Astrocyte of the cerebellum (primary cell): ENCODE measurements around the gene CDH16.

ENCODE experiments used
- DNase-seq: peaks from one replicate; pipeline ENCODE4 v3.0.0-alpha.2; 2011; ENCODE audit warnings: low read depth
- H3K4me3 ChIP-seq: 2 replicates; pipeline ENCODE4 v1.5.1; 2011; ENCODE audit warnings: mild to moderate bottlenecking, low read depth, low read length, moderate library complexity
- in situ Hi-C: cut with HindIII; loops from 2 replicates; pipeline ENCODE4 v1.10.0; 2017; ENCODE audit warnings: low sequenced_read_pairs
- TF ChIP-seq, protein P1 (sequence below): IDR thresholded peaks from 2 replicates; pipeline ENCODE4 v1.5.1; 2012; ENCODE audit warnings: low read length, low read depth, moderate library complexity, mild to moderate bottlenecking; ENCODE audit errors: missing control alignments

CDH16 gene

DNA sequence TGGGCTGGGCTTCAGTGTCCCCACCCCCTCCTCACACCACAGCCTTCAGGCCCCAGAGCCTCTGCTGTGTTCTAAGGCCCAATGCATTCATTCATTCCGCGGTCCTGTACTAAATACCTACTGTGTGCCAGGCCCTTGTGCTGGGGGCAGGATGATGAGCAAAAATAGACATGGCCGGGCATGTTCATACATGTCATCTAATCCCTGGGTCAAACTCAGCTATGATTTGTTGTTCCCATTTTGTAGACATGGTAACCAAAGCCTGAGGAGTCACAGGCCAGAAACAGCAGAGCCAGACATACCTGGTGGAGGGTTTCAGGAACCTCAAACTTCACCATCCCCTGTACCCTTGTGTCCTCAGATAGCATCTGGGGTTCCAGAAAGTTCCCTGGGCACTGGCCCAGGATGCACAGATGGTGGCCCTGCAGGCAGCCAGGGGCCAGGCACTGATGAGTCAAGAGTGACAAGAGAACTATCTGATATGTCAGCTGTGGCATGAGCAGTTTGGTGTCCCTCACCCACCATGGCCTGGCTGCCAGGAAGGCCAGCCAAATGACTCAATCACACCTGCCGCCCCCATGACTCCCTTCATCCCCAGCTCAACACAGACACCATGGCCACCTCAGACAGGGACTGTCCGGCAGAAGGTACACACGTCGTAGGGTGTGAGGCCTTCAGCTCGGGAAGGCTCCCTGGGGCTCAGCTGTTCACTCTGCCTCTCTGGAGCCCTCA lies 9.4 kb upstream of the CDH16 start:
- H3K4me3 ChIP-seq, result no peak overlapping the region
- TF ChIP-seq, protein P1, sequence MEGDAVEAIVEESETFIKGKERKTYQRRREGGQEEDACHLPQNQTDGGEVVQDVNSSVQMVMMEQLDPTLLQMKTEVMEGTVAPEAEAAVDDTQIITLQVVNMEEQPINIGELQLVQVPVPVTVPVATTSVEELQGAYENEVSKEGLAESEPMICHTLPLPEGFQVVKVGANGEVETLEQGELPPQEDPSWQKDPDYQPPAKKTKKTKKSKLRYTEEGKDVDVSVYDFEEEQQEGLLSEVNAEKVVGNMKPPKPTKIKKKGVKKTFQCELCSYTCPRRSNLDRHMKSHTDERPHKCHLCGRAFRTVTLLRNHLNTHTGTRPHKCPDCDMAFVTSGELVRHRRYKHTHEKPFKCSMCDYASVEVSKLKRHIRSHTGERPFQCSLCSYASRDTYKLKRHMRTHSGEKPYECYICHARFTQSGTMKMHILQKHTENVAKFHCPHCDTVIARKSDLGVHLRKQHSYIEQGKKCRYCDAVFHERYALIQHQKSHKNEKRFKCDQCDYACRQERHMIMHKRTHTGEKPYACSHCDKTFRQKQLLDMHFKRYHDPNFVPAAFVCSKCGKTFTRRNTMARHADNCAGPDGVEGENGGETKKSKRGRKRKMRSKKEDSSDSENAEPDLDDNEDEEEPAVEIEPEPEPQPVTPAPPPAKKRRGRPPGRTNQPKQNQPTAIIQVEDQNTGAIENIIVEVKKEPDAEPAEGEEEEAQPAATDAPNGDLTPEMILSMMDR, result no peak
- no peak for DNase-seq
- in situ Hi-C loops, result no loop called here

DNA sequence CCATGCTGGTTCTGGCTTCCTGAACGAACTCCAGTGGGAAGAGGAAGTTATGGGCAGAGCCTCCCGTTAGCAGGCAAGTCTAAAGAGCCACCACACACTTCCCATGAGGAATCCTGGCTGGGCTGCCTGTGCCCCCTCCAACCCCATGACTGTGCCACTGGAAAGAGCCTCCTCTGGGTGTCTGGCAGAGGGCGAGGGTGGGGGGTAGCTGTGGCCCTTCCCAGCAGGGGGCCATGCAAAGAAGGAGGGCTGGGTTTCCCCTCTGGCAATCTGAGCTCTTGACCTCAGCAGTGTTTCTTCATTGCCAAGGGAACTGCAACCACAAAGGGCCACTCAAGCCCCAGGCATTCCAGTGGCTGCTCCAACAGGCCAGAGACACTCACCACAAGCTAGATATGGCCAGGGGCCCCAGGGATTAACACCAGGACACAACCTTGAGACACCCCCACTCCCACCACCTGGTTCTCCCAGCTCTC lies 8.3 kb upstream of the CDH16 start:
- in situ Hi-C loops, result no loop called here
- peak; percentile 79 for DNase-seq

DNA sequence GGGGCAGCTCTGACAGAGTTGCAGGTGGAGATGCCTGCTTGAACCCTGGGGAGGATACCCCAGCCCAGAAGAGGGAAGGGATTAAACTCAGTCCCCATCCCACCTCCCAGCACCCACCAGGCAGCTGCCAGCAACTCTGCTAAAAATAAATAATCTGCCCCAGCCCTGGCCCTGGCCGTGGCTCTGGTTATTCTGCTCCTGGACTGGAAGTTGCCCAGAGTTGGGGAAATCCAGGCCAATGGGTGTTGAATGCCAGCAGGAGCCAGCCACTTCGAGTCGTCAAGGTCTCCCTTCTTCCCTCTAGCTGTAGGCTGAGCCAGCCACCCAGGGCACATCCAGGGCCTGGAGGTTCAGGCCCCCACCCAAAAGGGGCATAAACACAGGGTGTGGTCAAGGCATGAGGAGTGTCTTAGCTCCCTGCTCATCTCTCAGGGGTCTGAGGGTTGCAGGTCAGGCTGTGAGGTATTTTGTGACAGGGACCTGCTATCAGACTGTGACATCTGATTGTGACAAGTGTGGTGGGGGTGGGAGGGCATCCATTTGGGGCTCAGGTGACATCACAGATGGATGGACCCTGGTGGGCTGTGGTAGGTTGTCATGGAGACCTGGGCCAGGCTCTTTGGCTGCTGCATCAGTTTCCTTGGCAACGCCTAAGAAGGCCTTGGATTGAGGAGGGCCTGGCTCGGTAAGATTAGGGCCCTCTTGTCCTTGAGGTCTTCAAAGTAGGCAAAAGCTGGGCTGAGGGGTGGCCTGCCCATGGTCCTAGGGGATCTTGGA lies 7.7 kb upstream of the CDH16 start:
- in situ Hi-C loops, result no loop called here
- TF ChIP-seq, protein P1, result no peak
- no peak for DNase-seq
- no peak overlapping the region for H3K4me3 ChIP-seq

More for the DNA sequence above, 8.3 kb upstream of the CDH16 start:
- H3K4me3 ChIP-seq, result no peak overlapping the region
- TF ChIP-seq, protein P1, result no peak

DNA sequence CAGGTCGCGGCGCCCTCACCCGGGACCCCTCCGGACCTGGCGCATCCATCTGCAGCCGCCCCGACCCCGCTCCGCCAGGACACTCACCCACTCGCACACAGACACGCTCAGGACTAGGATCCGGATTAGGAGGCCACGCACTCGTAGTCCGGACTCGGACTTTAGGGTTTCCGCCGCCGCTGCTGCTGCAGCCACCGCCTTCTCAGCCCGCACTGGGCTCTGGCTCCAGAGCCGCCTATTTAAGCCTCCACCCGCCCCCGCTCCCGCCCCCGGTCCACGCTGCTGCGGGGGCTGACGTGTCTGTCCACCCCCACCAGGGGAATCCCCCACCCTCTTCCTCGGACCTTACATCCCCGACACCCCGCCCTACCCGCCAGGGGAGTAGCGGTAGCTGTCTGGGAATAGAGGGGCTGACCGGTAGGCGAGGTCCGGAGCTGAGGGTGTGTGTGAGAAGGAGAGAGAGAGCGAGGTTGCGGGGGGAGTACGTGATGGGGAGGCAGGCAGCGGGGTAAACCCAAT lies 6.7 kb upstream of the CDH16 start, which contains the start of gene RRAD:
TSS of gene RRAD (minus strand) at position 214 of the 519 bp plus-strand sequence. CDS start 356 bp downstream, outside the sequence.
- peak within 1 kb of the TSS; percentile 31 for H3K4me3 ChIP-seq
- TF ChIP-seq, protein P1, result no peak
- DNase-seq, result no peak
- in situ Hi-C loops, result no loop called here

DNA sequence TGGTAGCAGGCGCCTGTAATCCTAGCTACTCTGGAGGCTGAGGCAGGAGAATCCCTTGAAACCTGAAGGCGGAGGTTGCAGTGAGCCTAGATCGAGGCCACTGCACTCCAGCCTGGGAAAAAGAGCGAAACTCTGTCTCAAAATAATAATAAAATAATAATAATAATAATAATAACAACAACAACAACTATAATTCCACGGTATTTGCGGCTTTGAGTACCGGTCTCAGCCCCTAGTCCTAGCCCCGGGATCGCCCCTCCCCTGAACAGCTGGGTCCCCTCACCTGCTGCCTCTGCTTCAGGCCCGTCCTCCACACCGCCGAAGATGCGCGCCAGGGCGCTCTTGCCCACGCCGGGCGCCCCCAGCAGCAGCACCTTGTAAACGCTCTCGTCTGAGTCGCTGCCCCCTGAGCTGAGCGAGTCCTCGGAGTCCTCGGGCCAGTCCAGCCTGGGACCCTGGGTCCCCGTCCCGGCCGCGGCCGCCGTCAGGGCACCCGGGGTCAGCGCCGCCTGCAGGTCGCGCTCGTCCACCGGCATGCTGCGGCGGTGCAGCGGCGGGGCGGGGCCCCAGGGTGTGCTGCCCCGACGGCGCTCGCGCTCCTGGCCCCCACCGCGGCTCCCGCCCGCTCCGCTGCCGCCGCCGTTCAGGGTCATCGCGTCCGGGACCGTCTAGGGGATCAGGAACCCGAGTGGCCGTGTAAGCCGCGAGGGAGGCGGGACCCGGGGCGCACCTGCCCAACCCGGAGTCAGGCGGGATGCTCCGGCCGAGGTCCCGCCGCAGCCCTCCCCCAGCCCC lies 6.0 kb upstream of the CDH16 start:
- DNase-seq, result no peak
- in situ Hi-C loops, result no loop called here
- H3K4me3 ChIP-seq, result peak overlapping the region; percentile 31
- TF ChIP-seq, protein P1, result peak; percentile 18

DNA sequence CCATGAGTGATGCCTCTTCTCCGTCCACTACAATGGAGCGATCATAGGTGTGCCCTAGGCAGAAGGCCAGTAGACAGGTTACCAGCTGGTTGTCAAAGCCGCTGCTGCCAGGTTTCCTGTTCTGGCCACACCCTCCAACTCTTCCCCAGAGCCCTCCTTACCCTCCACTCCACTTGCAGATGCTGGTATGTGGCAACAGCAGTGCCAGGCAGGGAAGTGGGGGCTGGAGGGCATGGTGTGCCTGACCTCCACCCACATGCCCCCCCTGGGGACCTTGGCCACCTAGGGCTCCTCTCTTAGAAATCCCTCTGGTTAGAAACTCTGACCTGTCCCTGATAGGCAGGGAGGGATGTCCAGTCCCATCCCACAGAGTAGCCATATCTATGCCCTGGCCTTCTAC lies 5.2 kb upstream of the CDH16 start:
- no peak for DNase-seq

More for the DNA sequence above, 5.2 kb upstream of the CDH16 start:
- in situ Hi-C loops, result no loop called here
- TF ChIP-seq, protein P1, result no peak
- no peak overlapping the region for H3K4me3 ChIP-seq
